GM10248 (cell line): ENCODE measurements around the gene SHB.

Source experiments
- CTCF ChIA-PET: fragments of 300-600 bp; sonication (Branson Sonifier 250); formaldehyde crosslinking; extraction: SDS; loops from one replicate; lab custom pipeline; 2021; ENCODE audit warnings: antibody characterized with exemption; lab: Yijun Ruan, JAX
- POLR2A ChIA-PET: fragments of 350-650 bp; sonication (Branson Sonifier 250); formaldehyde crosslinking; extraction: SDS; loops from one replicate; lab custom pipeline; 2020; ENCODE audit warnings: antibody characterized with exemption; lab: Yijun Ruan, JAX
- DNase-seq: peaks from one replicate; pipeline ENCODE4 v3.0.0; 2012; ENCODE audit errors: extremely low spot score
- CTCF ChIP-seq: IDR thresholded peaks from 2 replicates; pipeline ENCODE4 v1.5.1; 2012; ENCODE audit warnings: mild to moderate bottlenecking, low read depth; ENCODE audit errors: extremely low read depth, missing control alignments, control extremely low read depth

The SHB gene

GRCh38 chr9:38009035-38009501 is 60.0 kb downstream of the SHB start:
- DNase-seq, result no peak
- POLR2A ChIA-PET, result interaction anchor here (0.6 kb wide), 1 partner anchor 11 kb away, joined by 5 read pairs; no protein-coding TSS in a partner anchor
- no peak for TF ChIP-seq CTCF
- CTCF ChIA-PET, result interaction anchor here (0.8 to 1.4 kb wide), 4 partner anchors 15 to 31 kb away, joined by 3 to 4 read pairs (median 4); no protein-coding TSS in a partner anchor

DNA sequence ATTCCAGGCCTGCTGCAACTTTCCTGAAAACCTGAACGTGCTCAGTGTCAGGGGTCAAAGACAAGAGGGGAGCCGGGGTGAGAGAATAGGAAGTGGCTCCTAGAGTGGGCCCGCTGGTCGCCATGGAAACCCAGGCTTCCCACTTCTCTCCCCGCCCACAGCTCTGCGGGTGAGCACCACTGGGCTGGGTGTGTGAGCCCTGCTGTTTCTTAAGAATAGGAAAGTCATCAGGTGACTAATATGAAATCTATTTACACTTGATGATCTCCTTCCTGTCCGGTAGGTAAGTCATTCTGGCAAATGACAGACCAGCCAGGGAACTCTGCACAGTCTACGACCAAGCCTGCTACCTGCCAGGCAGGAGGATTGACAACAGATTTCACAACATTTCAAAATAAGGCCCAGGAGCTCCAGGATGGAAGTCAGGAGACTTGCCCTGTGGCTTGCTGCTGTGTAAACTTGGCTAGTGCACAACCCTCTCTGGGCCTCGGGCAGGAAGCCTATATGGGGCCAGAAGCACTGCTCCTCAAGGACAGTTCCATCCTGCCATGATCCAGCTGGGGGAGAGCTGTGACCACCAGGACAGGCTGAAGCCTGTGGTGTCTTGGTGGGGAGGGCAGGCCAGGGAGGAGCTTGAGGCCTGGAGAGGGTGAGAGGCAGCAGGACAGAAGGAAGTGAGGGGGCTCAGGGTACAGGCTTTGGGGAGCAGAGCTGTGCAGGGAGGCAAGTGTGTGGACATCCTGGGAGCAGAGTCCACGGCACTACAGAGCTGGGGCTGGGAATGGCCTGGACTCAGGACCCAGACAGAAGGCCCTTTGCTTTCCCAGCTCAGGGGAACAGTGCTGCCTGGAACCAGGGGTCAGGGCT is 60.6 kb downstream of the SHB start:
- no peak for TF ChIP-seq CTCF
- POLR2A ChIA-PET, result interaction anchor here (0.6 kb wide), 1 partner anchor 11 kb away, joined by 5 read pairs; no protein-coding TSS in a partner anchor
- DNase-seq, result peak; percentile 85
- CTCF ChIA-PET, result interaction anchor here (0.7 to 1.4 kb wide), 6 partner anchors 11 to 80 kb away, joined by 3 to 4 read pairs (median 4); no protein-coding TSS in a partner anchor

GRCh38 chr9:38007016-38007415 is 62.0 kb downstream of the SHB start:
- DNase-seq, result no peak
- no peak for TF ChIP-seq CTCF
- ChIA-PET CTCF (interaction anchor here (1.1 kb wide), 1 partner anchor 10 kb away, joined by 4 read pairs; no protein-coding TSS in a partner anchor), POLR2A (no interaction called here)

DNA sequence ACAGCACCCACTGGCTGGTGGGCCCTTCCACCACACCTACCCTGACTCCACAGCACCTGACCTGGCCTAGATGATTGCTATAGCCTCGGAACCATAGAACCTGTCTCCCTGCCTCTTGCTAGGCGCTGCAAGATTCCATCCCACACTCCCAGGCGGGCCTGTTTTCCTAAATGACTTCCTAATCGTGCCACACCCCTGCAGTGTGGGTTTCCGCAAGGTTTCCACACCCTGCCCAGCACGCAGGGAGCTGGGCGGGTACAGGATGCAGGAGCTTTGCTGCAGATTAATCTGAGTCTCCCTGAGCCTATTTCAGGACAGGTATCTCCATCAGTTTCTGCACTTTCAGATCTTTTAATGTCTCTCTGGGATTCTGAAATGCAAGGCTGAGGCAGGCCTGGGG is 62.9 kb downstream of the SHB start:
- ChIA-PET POLR2A (no interaction called here), CTCF (no interaction called here)
- DNase-seq, result no peak
- no peak for TF ChIP-seq CTCF

DNA sequence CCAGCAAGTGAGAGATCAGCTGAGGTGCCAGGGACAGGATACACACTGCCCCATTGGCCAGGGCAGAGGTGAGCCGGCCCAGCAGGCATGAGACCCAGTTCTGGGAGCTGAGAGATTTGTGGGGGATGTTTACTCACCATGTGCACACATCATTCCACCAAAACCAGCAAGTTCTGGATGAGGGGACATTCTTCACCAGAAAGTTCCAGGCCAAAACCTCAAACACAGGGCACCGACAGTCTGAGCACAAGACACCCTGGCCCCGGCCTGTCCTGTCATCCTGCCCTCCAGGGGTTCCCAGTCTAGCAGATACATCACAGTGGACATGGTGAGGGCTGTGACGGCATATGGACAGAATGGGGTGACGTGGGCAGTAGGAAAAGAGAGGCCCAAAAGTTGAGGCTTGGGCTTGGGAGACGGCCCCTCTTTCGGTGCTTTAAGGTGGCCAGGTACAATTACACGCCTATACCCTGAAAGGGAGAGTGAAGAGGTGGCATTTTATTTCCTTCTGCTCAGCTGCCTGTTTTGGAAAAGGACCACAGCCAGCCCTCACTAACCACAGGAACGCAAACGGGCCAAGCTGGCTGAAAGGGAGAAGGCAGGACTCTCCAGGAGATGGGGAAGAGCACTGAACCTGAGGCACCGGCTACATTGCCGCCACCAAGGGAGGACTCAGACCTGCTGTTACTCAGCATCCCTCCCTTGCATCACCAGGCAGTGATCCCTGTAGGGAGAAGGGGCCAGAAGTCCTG is 64.0 kb downstream of the SHB start:
- DNase-seq, result no peak
- ChIA-PET POLR2A (no interaction called here), CTCF (interaction anchor here (1.0 to 1.3 kb wide), 2 partner anchors 83 to 155 kb away, joined by 3 to 4 read pairs; no protein-coding TSS in a partner anchor)
- TF ChIP-seq CTCF, result no peak
